ENCODE data around the gene LDLRAD3.
A peak's percentile ranks its signal among the peaks of the same experiment; 100 is the strongest.

DNA sequence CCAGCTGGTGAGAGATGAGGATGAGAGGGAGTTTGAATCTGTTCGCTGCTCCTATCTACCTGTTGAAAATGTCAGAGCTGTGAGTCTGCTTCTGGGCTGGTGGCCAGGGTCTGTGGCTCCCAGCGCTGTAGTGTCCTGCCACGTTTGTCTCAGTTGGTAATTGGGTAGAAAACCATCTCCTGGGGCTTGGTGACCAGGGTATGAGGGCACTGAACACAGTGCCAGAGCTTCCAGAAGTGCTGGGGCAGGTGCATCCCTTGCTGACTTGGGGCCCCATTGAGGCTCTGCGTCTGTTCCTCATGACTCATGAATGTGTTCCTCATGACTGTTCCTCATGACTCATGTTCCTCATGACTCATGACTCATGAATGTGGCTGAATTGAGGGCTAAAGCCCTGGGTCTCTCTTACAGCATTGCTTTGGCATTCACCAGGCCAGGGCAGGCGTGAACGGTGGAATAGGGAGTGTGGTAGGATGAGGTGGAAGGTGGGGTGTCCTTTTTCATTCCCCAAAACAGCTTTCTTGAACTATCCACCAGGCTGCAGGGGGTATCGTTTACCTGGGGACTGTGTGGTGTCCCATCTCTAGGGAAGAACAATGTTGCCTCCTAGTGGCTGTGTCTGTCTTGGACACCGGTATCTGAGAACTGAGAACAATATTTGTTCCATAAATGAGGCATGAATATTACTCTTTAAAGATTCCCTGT lies 205.8 kb downstream of the LDLRAD3 start:
- TF ChIP-seq, protein P1, sequence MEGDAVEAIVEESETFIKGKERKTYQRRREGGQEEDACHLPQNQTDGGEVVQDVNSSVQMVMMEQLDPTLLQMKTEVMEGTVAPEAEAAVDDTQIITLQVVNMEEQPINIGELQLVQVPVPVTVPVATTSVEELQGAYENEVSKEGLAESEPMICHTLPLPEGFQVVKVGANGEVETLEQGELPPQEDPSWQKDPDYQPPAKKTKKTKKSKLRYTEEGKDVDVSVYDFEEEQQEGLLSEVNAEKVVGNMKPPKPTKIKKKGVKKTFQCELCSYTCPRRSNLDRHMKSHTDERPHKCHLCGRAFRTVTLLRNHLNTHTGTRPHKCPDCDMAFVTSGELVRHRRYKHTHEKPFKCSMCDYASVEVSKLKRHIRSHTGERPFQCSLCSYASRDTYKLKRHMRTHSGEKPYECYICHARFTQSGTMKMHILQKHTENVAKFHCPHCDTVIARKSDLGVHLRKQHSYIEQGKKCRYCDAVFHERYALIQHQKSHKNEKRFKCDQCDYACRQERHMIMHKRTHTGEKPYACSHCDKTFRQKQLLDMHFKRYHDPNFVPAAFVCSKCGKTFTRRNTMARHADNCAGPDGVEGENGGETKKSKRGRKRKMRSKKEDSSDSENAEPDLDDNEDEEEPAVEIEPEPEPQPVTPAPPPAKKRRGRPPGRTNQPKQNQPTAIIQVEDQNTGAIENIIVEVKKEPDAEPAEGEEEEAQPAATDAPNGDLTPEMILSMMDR (IDR thresholded peaks at IDR 0.05 in 2 of 3, conservative IDR thresholded peaks at IDR 0.05 in 1 of 3; ENCODE audit: borderline replicate concordance in 1 of 3, insufficient read depth in 1 of 3, low read depth in 2 of 3, low read length in 2 of 3) = peak; percentile 73 to 83 (median 80)
- no peak for TF ChIP-seq EZH2phosphoT487 (IDR thresholded peaks at IDR 0.05; ENCODE audit: borderline replicate concordance)
- peak; percentile 74 for TF ChIP-seq TCF7L2 (IDR thresholded peaks at IDR 0.05; ENCODE audit: borderline replicate concordance, extremely low read depth, insufficient read depth, insufficient read length)
- no peak for TF ChIP-seq POLR2A (IDR thresholded peaks at IDR 0.05; ENCODE audit: borderline replicate concordance, extremely low read depth, insufficient read depth, insufficient read length)
- TF ChIP-seq YY1 (IDR thresholded peaks at IDR 0.05; ENCODE audit: extremely low read depth, insufficient replicate concordance, low read depth, low read length) = no peak
- TF ChIP-seq SIN3A (IDR thresholded peaks at IDR 0.05; ENCODE audit: low read depth) = peak; percentile 84
- no peak for TF ChIP-seq EZH2 (IDR thresholded peaks at IDR 0.05)
- TF ChIP-seq ZFX (IDR thresholded peaks at IDR 0.05) = no peak
- TF ChIP-seq, protein P2, sequence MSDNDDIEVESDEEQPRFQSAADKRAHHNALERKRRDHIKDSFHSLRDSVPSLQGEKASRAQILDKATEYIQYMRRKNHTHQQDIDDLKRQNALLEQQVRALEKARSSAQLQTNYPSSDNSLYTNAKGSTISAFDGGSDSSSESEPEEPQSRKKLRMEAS (IDR thresholded peaks at IDR 0.05) = peak; percentile 70; the same call in 1 of the 2 replicates
- peak; percentile 83 for TF ChIP-seq RAD21 (IDR thresholded peaks at IDR 0.05; ENCODE audit: low read depth)
